Activated CD8-positive, alpha-beta T cell treated with anti-CD3 and anti-CD28 coated beads for 36 hours (primary cell): Measurements from ENCODE around the gene KSR2. TPM values are rescaled to one million over a fixed set of nuclear protein-coding genes. Genes with fewer than 3 reads are reported as not detected.
"Not testable (repeated sequence)": the region's sequence is repeated elsewhere in the genome, so short reads cannot be mapped to it uniquely, and the experiment has no call there.

Source experiments
- ATAC-seq: fragments of 200-7000 bp; cut with Tn5 transposase; one replicate; pipeline ENCODE4 v1.10.0; 2021; ENCODE audit warnings: mild to moderate bottlenecking, moderate library complexity
- CTCF ChIA-PET: fragments of 350-600 bp; sonication (Branson Sonifier 250); formaldehyde crosslinking; loops from one replicate; lab custom pipeline; 2021; ENCODE audit warnings: antibody characterized with exemption; lab: Charles Lee
- POLR2A ChIA-PET: fragments of 350-600 bp; sonication (Branson Sonifier 250); formaldehyde crosslinking; loops from one replicate; lab custom pipeline; 2021; ENCODE audit warnings: antibody characterized with exemption; lab: Charles Lee
- DNase-seq: peaks from one replicate; pipeline ENCODE4 v3.0.0-alpha.2; 2020
- H3K27ac Mint-ChIP-seq: one replicate; pipeline ENCODE4 v1.8.0; 2021; ENCODE audit warnings: mild to moderate bottlenecking, mixed read lengths
- H3K27me3 Mint-ChIP-seq: one replicate; pipeline ENCODE4 v1.8.0; 2021; ENCODE audit warnings: mixed read lengths
- H3K36me3 Mint-ChIP-seq: one replicate; pipeline ENCODE4 v1.8.0; 2021; ENCODE audit warnings: low read depth, mixed read lengths
- H3K4me1 Mint-ChIP-seq: one replicate; pipeline ENCODE4 v1.8.0; 2021; ENCODE audit warnings: low read depth, mixed read lengths
- H3K4me3 Mint-ChIP-seq: one replicate; pipeline ENCODE4 v1.8.0; 2021; ENCODE audit warnings: mild to moderate bottlenecking, moderate library complexity, mixed read lengths
- H3K9me3 Mint-ChIP-seq: one replicate; pipeline ENCODE4 v1.8.0; 2021; ENCODE audit warnings: mixed read lengths
- intact Hi-C: fragments of 100-400 bp; cut with micrococcal nuclease; formaldehyde crosslinking; loops from one replicate; pipeline ENCODE4 v1.10.0; 2022
- total RNA-seq, 2 experiments: library from RNA; stranded (reverse); gene quantifications; one replicate each; pipeline ENCODE4 v1.2.3, GENCODE V29; 2021
- TF ChIP-seq, protein P1 (sequence below): fragments of 200-600 bp; IDR thresholded peaks from one replicate; pipeline ENCODE4 v1.8.0; 2022; ENCODE audit warnings: antibody characterized with exemption, mild to moderate bottlenecking

Gene KSR2
- total RNA-seq, 2 experiments from 2014 or later = 0.02 TPM; not detected in 1

DNA sequence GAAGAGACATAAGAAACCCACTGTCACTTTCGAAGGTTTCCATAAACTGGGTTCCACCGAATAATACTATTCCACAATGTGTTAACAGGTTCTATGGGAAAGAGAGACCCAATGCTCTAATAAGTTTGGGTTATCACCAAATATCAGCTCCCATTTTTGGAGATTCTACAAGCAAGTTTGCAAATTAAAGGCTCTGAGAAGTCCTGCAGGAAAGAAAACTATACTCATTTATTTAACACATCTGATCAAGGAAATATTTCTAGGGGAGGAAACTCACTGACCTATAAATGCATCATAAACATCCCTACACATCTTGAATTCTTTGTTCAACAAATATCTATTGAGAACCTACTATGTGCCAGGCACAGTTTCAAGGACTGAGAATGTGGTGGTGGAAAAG lies 161.4 kb downstream of the KSR2 start:
- no peaks in the 10 kb centered on the region for H3K4me1 Mint-ChIP-seq
- no peak for DNase-seq
- no peak for ATAC-seq
- ChIA-PET CTCF (interaction anchor here (1.0 kb wide), 1 partner anchor 30 kb away, joined by 3 read pairs; no protein-coding TSS in a partner anchor), POLR2A (no interaction called here)
- peaks cover 1% of the 10 kb centered on the region for H3K27me3 Mint-ChIP-seq
- H3K4me3 Mint-ChIP-seq = no peak overlapping the region
- no peak overlapping the region for H3K27ac Mint-ChIP-seq
- H3K9me3 Mint-ChIP-seq = no peaks in the 10 kb centered on the region
- intact Hi-C loops = no loop called here
- H3K36me3 Mint-ChIP-seq = no peaks in the 10 kb centered on the region
- TF ChIP-seq, protein P1, sequence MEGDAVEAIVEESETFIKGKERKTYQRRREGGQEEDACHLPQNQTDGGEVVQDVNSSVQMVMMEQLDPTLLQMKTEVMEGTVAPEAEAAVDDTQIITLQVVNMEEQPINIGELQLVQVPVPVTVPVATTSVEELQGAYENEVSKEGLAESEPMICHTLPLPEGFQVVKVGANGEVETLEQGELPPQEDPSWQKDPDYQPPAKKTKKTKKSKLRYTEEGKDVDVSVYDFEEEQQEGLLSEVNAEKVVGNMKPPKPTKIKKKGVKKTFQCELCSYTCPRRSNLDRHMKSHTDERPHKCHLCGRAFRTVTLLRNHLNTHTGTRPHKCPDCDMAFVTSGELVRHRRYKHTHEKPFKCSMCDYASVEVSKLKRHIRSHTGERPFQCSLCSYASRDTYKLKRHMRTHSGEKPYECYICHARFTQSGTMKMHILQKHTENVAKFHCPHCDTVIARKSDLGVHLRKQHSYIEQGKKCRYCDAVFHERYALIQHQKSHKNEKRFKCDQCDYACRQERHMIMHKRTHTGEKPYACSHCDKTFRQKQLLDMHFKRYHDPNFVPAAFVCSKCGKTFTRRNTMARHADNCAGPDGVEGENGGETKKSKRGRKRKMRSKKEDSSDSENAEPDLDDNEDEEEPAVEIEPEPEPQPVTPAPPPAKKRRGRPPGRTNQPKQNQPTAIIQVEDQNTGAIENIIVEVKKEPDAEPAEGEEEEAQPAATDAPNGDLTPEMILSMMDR = no peak

DNA sequence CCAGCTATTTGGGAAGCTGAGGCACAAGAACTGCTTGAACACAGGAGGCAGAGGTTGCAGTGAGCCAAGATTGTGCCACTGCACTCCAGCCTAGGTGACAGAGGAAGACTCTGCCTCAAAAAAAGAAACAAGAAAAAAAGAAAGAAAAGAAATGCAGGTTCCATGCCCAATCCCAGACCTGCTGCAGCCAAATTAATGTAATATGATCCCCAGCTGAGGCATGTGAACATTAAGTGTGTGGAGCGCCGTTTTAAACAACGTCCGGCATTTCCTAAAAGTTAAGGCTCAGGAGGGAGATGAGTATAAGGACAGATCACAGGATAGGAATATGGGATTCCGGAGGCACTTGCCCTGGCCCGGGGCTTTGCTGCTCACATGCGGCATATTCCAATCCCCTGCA lies 162.9 kb downstream of the KSR2 start:
- H3K4me3 Mint-ChIP-seq = no peak overlapping the region
- intact Hi-C loops = no loop called here
- POLR2A ChIA-PET = no interaction called here
- peaks cover 4% of the 10 kb centered on the region for H3K27me3 Mint-ChIP-seq
- no peaks in the 10 kb centered on the region for H3K9me3 Mint-ChIP-seq
- DNase-seq = no peak
- H3K4me1 Mint-ChIP-seq = no peaks in the 10 kb centered on the region
- H3K27ac Mint-ChIP-seq = no peak overlapping the region
- no peak for ATAC-seq
- no peaks in the 10 kb centered on the region for H3K36me3 Mint-ChIP-seq
- TF ChIP-seq, protein P1 = no peak
- CTCF ChIA-PET = no interaction called here

DNA sequence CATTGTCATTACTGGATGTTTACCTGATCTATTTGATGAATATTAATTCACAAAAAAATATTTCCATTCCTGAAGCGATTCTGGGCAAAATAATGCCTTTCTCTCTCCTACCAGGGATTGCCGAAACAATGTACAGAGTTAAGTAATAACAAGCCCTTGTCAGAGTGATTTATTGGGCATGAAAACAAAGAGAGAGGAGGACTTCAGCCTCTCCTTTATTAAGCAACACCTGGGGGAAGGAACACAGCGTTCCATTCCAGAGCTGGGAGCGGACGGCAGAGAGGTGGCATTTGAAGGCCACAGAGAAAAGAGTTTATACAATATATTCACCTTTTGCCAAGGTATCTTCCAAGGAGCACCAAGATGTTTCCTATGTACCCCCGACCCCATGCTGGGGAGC lies 165.8 kb downstream of the KSR2 start:
- no peaks in the 10 kb centered on the region for H3K4me1 Mint-ChIP-seq
- H3K4me3 Mint-ChIP-seq = no peak overlapping the region

DNA sequence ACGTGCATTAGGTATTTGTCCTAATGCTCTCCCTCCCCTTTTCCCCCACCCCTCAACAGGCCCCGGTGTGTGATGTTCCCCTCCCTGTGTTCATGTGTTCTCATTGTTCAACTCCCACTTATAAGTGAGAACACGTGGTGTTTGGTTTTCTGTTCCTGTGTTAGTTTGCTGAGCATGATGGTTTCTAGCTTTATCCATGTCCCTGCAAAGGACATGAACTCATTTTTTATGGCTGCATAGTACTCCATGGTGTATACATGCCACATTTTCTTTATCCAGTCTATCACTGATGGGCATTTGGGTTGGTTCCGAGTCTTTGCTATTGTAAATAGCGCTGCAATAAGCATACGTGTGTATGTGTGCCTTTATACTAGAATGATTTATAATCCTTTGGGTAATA lies 168.1 kb downstream of the KSR2 start:
- ATAC-seq, H3K4me3 Mint-ChIP-seq, H3K36me3 Mint-ChIP-seq, H3K9me3 Mint-ChIP-seq, intact Hi-C loops, CTCF ChIA-PET, DNase-seq, H3K4me1 Mint-ChIP-seq, POLR2A ChIA-PET, H3K27me3 Mint-ChIP-seq, H3K27ac Mint-ChIP-seq: not testable (repeated sequence)

More for the DNA sequence above, 165.8 kb downstream of the KSR2 start:
- TF ChIP-seq, protein P1 = no peak
- Mint-ChIP-seq H3K9me3 (no peaks in the 10 kb centered on the region), H3K36me3 (no peaks in the 10 kb centered on the region), H3K27me3 (peaks cover 3% of the 10 kb centered on the region), H3K27ac (no peak overlapping the region)
- CTCF ChIA-PET = no interaction called here
- POLR2A ChIA-PET = no interaction called here
- intact Hi-C loops = no loop called here
- ATAC-seq (no peak), DNase-seq (no peak)

DNA sequence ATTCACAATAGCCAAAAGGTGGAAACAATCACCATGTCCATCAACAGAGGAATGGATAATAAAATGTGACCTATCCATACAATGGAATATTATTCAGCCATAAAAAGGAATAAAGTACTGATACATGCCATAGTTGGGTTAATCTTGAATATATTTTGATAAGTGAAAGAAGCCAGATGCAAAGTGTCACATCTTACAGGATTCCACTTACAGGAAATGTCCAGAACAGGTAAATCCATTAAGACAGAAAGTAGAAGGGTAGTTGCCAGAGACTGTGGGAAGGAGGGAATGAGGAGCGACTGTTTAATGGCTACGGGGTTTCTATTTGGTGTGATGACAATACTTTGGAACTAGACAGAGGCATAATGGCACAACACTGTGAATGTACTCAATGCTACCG lies 171.6 kb downstream of the KSR2 start:
- H3K36me3 Mint-ChIP-seq = no peaks in the 10 kb centered on the region
- POLR2A ChIA-PET = no interaction called here
- no peaks in the 10 kb centered on the region for H3K9me3 Mint-ChIP-seq
- CTCF ChIA-PET = no interaction called here
- H3K27me3 Mint-ChIP-seq = peaks cover 4% of the 10 kb centered on the region
- TF ChIP-seq, protein P1 = no peak
- DNase-seq = no peak
- ATAC-seq = no peak
- intact Hi-C loops = no loop called here
- H3K4me3 Mint-ChIP-seq = no peak overlapping the region
- H3K27ac Mint-ChIP-seq = no peak overlapping the region
- H3K4me1 Mint-ChIP-seq = no peaks in the 10 kb centered on the region
